ENCODE results near the gene CNTN4.

Gene CNTN4

GRCh38 chr3:2198776-2199279 lies 100.2 kb downstream of the CNTN4 start:
- no peak overlapping the region for H3K4me3 ChIP-seq (ENCODE audit: low read length)
- TF ChIP-seq ZNF274 (IDR thresholded peaks at IDR 0.05; ENCODE audit: low read depth, low read length) = no peak

- H3K4me3 ChIP-seq (ENCODE audit: low read length) = no peak overlapping the region
- no peak for TF ChIP-seq ZNF274 (IDR thresholded peaks at IDR 0.05; ENCODE audit: low read depth, low read length)
Measured at GRCh38 chr3:2204054-2204453, 105.4 kb downstream of the CNTN4 start.

GRCh38 chr3:2205692-2206091 lies 107.0 kb downstream of the CNTN4 start:
- TF ChIP-seq ZNF274 (IDR thresholded peaks at IDR 0.05; ENCODE audit: low read depth, low read length) = no peak

GRCh38 chr3:2206536-2206935 lies 107.9 kb downstream of the CNTN4 start:
- no peak for TF ChIP-seq ZNF274 (IDR thresholded peaks at IDR 0.05; ENCODE audit: low read depth, low read length)
- no peak overlapping the region for H3K4me3 ChIP-seq (ENCODE audit: low read length)

More at GRCh38 chr3:2205692-2206091, 107.0 kb downstream of the CNTN4 start:
- no peak overlapping the region for H3K4me3 ChIP-seq (ENCODE audit: low read length)

GRCh38 chr3:2211568-2211967 lies 112.9 kb downstream of the CNTN4 start:
- TF ChIP-seq ZNF274 (IDR thresholded peaks at IDR 0.05; ENCODE audit: low read depth, low read length) = no peak
- H3K4me3 ChIP-seq (ENCODE audit: low read length) = no peak overlapping the region

- TF ChIP-seq ZNF274 (IDR thresholded peaks at IDR 0.05; ENCODE audit: low read depth, low read length) = no peak
- H3K4me3 ChIP-seq (ENCODE audit: low read length) = no peak overlapping the region
Measured at GRCh38 chr3:2212206-2212605, 113.5 kb downstream of the CNTN4 start.

GRCh38 chr3:2218375-2218774 lies 119.7 kb downstream of the CNTN4 start:
- TF ChIP-seq ZNF274 (IDR thresholded peaks at IDR 0.05; ENCODE audit: low read depth, low read length) = no peak

GRCh38 chr3:2218816-2219215 lies 120.2 kb downstream of the CNTN4 start:
- H3K4me3 ChIP-seq (ENCODE audit: low read length) = no peak overlapping the region
- no peak for TF ChIP-seq ZNF274 (IDR thresholded peaks at IDR 0.05; ENCODE audit: low read depth, low read length)

More at GRCh38 chr3:2218375-2218774, 119.7 kb downstream of the CNTN4 start:
- H3K4me3 ChIP-seq (ENCODE audit: low read length) = no peak overlapping the region

GRCh38 chr3:2236203-2236602 lies 137.5 kb downstream of the CNTN4 start:
- H3K4me3 ChIP-seq (ENCODE audit: low read length) = no peak overlapping the region
- no peak for TF ChIP-seq ZNF274 (IDR thresholded peaks at IDR 0.05; ENCODE audit: low read depth, low read length)

GRCh38 chr3:2244137-2244536 lies 145.5 kb downstream of the CNTN4 start:
- no peak overlapping the region for H3K4me3 ChIP-seq (ENCODE audit: low read length)
- no peak for TF ChIP-seq ZNF274 (IDR thresholded peaks at IDR 0.05; ENCODE audit: low read depth, low read length)

- no peak for TF ChIP-seq ZNF274 (IDR thresholded peaks at IDR 0.05; ENCODE audit: low read depth, low read length)
- H3K4me3 ChIP-seq (ENCODE audit: low read length) = no peak overlapping the region
Measured at GRCh38 chr3:2246873-2247648, 148.4 kb downstream of the CNTN4 start.

GRCh38 chr3:2247831-2248230 lies 149.2 kb downstream of the CNTN4 start:
- H3K4me3 ChIP-seq (ENCODE audit: low read length) = no peak overlapping the region
- TF ChIP-seq ZNF274 (IDR thresholded peaks at IDR 0.05; ENCODE audit: low read depth, low read length) = no peak

GRCh38 chr3:2250783-2251182 lies 152.1 kb downstream of the CNTN4 start:
- no peak overlapping the region for H3K4me3 ChIP-seq (ENCODE audit: low read length)
- TF ChIP-seq ZNF274 (IDR thresholded peaks at IDR 0.05; ENCODE audit: low read depth, low read length) = no peak

- no peak for TF ChIP-seq ZNF274 (IDR thresholded peaks at IDR 0.05; ENCODE audit: low read depth, low read length)
- H3K4me3 ChIP-seq (ENCODE audit: low read length) = no peak overlapping the region
Measured at GRCh38 chr3:2261747-2262146, 163.1 kb downstream of the CNTN4 start.

GRCh38 chr3:2262204-2262603 lies 163.5 kb downstream of the CNTN4 start:
- no peak for TF ChIP-seq ZNF274 (IDR thresholded peaks at IDR 0.05; ENCODE audit: low read depth, low read length)
- no peak overlapping the region for H3K4me3 ChIP-seq (ENCODE audit: low read length)

Measured in GM08714 (cell line).